Activated CD4-positive, alpha-beta T cell treated with anti-CD3 and anti-CD28 coated beads for 36 hours (primary cell): ENCODE measurements around the gene SNRPN. TPM values are rescaled to one million over a fixed set of nuclear protein-coding genes. Genes with fewer than 3 reads are reported as not detected.
"Not testable (repeated sequence)": the region's sequence is repeated elsewhere in the genome, so short reads cannot be mapped to it uniquely, and the experiment has no call there.

Experiments
- ATAC-seq: fragments of 200-7000 bp; cut with Tn5 transposase; one replicate; pipeline ENCODE4 v1.10.0; 2021; ENCODE audit warnings: mild to moderate bottlenecking, moderate library complexity
- CTCF ChIA-PET: fragments of 350-600 bp; sonication (Branson Sonifier 250); formaldehyde crosslinking; loops from one replicate; lab custom pipeline; 2021; ENCODE audit warnings: antibody characterized with exemption; lab: Charles Lee
- POLR2A ChIA-PET: fragments of 350-600 bp; sonication (Branson Sonifier 250); formaldehyde crosslinking; loops from one replicate; lab custom pipeline; 2021; ENCODE audit warnings: antibody characterized with exemption, inconsistent platforms; lab: Charles Lee
- DNase-seq: peaks from one replicate; pipeline ENCODE4 v3.0.0-alpha.2; 2020
- H3K27ac Mint-ChIP-seq: one replicate; pipeline ENCODE4 v1.8.0; 2021; ENCODE audit warnings: mixed read lengths
- H3K27me3 Mint-ChIP-seq: one replicate; pipeline ENCODE4 v1.8.0; 2021; ENCODE audit warnings: mixed read lengths
- H3K36me3 Mint-ChIP-seq: one replicate; pipeline ENCODE4 v1.8.0; 2021; ENCODE audit warnings: low read depth, mixed read lengths
- H3K4me1 Mint-ChIP-seq: one replicate; pipeline ENCODE4 v1.8.0; 2021; ENCODE audit warnings: mixed read lengths
- H3K4me3 Mint-ChIP-seq: one replicate; pipeline ENCODE4 v1.8.0; 2021; ENCODE audit warnings: mild to moderate bottlenecking, moderate library complexity, mixed read lengths
- H3K9me3 Mint-ChIP-seq: one replicate; pipeline ENCODE4 v1.8.0; 2021; ENCODE audit warnings: low read depth, mixed read lengths
- intact Hi-C, 2 experiments: fragments of 100-400 bp; cut with DNase I in 1 of 2; cut with micrococcal nuclease in 1 of 2; formaldehyde crosslinking; loops; one replicate each; pipeline versions ENCODE4 v1.14.2 to v1.15.1; 2022 to 2024; cut with DNase I, micrococcal nuclease
- total RNA-seq, 2 experiments: library from RNA; stranded (reverse); gene quantifications; one replicate each; pipeline ENCODE4 v1.2.3, GENCODE V29; 2021

Gene SNRPN
- 10 to 100 TPM; 62.2 to 70.3 TPM for total RNA-seq

DNA sequence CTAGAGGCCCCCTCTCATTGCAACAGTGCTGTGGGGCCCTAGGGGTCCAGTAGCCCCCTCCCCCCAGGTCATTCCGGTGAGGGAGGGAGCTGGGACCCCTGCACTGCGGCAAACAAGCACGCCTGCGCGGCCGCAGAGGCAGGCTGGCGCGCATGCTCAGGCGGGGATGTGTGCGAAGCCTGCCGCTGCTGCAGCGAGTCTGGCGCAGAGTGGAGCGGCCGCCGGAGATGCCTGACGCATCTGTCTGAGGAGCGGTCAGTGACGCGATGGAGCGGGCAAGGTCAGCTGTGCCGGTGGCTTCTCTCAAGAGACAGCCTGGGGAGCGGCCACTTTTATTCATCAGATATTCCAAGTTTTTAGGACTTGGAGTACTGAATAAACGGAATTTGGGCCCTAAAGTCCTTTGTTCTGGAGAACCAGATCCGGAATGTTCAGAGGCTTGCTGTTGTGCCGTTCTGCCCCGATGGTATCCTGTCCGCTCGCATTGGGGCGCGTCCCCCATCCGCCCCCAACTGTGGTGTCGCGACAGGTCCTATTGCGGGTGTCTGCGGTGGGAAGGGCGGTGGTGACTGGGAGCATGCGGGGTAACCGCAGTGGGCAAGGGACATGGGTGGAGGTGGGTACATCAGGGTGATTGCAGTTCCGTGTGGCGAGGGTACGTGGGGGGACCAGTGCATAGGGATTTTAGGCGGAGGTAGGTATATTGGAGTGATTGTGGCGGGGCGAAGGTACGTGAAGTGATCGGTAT, at the start of gene SNRPN, which contains the start of gene SNURF:
SNRPN (plus strand) TSS at position 205 of the 748 bp plus-strand sequence. CDS start 19,467 bp downstream, outside the sequence.
SNURF (plus strand) TSS at position 205 of the 748 bp plus-strand sequence; CDS start at position 267, 62 bp downstream.
- no peaks in the 10 kb centered on the region for H3K27me3 Mint-ChIP-seq
- intact Hi-C loops, result loop anchor here in 1 of 2 experiments (5.0 kb wide), 1 partner anchor 1127 kb away; no protein-coding TSS in a partner anchor
- ChIA-PET CTCF (no interaction called here), POLR2A (no interaction called here)
- H3K27ac Mint-ChIP-seq, result peak within 1 kb of the TSS; percentile 94
- H3K36me3 Mint-ChIP-seq, result peaks cover 17% of the 10 kb centered on the region
- peak; percentile 83 for DNase-seq
- peaks cover 10% of the 10 kb centered on the region for H3K9me3 Mint-ChIP-seq
- H3K4me3 Mint-ChIP-seq, result peak within 1 kb of the TSS; percentile 91
- H3K4me1 Mint-ChIP-seq, result peaks cover 9% of the 10 kb centered on the region
- peak; percentile 53 for ATAC-seq

DNA sequence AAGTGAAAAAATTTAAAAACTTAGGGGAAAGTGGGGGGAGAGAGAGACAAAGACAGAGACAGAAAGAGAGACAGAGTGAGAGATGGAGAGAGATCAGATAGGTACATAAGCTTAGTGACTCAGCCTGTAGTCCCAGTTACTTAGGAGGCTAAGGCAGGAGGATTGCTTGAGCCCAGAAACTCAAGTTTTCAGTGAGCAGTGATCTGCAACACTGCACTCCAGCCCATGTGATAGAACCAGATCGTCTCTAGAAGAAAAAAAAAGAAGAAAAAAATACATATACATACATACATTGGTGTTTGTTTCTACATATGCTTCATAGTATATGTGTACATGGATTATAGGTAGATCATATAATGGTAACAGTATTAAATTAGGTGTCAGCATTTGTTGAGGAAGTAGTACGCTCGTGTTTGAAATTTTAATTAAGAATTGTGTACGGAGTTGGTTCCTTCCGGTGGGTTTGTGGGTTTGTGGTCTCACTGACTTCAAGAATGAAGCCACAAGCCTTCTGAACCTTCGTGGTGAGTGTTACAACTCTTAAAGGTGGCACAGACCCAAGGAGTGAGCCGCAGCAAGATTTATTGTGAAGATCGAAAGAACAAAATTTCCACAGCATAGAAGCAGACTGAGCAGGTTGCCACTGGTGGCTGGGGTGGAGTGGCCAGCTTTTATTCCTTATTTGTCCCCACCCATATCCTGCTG, 38.3 kb upstream of the SNRPN start:
- H3K4me1 Mint-ChIP-seq, result peaks cover 3% of the 10 kb centered on the region
- H3K4me3 Mint-ChIP-seq, result no peak overlapping the region
- ChIA-PET POLR2A (no interaction called here), CTCF (no interaction called here)
- no peaks in the 10 kb centered on the region for H3K27me3 Mint-ChIP-seq
- intact Hi-C loops, result no loop called here
- ATAC-seq (no peak), DNase-seq (peak; percentile 4)
- peaks cover 28% of the 10 kb centered on the region for H3K9me3 Mint-ChIP-seq
- H3K27ac Mint-ChIP-seq, result no peak overlapping the region
- H3K36me3 Mint-ChIP-seq, result no peaks in the 10 kb centered on the region

DNA sequence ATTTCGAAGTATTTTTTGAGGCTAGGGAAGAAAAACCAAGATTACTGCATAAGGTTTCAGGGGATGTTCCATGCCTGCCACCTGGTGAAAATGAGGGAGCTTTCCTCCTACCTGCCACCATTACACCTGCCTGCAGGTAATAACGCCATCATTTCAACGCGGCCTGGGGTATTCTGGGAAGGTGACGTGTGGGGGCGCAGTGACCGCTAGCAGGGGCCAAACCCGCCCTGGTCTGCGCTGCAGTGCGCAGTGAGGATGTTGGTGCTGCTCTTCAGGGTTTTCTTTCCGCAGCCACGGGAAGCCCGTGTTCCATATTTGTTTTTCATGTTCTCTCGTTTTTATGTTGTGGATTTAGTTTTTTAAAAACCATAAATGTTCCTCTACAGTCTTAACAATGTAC, 37.4 kb upstream of the SNRPN start:
- DNase-seq, result no peak
- Mint-ChIP-seq H3K36me3 (no peaks in the 10 kb centered on the region), H3K4me1 (peaks cover 3% of the 10 kb centered on the region), H3K9me3 (peaks cover 25% of the 10 kb centered on the region), H3K27me3 (no peaks in the 10 kb centered on the region), H3K27ac (no peak overlapping the region), H3K4me3 (no peak overlapping the region)
- ChIA-PET POLR2A (no interaction called here), CTCF (no interaction called here)
- ATAC-seq, result no peak
- intact Hi-C loops, result no loop called here

- Mint-ChIP-seq H3K27ac (no peak overlapping the region), H3K36me3 (no peaks in the 10 kb centered on the region), H3K9me3 (peaks cover 20% of the 10 kb centered on the region), H3K27me3 (no peaks in the 10 kb centered on the region), H3K4me3 (no peak overlapping the region), H3K4me1 (peaks cover 3% of the 10 kb centered on the region)
- DNase-seq (no peak), ATAC-seq (no peak)
- intact Hi-C loops, result no loop called here
- ChIA-PET CTCF (no interaction called here), POLR2A (no interaction called here)
These were observed 35.3 kb upstream of the SNRPN start for GRCh38 chr15:24919446-24919845.

- H3K4me1 Mint-ChIP-seq, CTCF ChIA-PET, intact Hi-C loops, H3K4me3 Mint-ChIP-seq, H3K27me3 Mint-ChIP-seq, DNase-seq, ATAC-seq, H3K27ac Mint-ChIP-seq, H3K36me3 Mint-ChIP-seq, POLR2A ChIA-PET: not testable (repeated sequence)
- H3K9me3 Mint-ChIP-seq, result peaks cover 11% of the 10 kb centered on the region
These were observed 32.0 kb upstream of the SNRPN start for GRCh38 chr15:24922781-24923180.

- ChIA-PET CTCF (no interaction called here), POLR2A (no interaction called here)
- H3K9me3 Mint-ChIP-seq, result peaks cover 17% of the 10 kb centered on the region
These were observed 30.6 kb upstream of the SNRPN start for GRCh38 chr15:24924153-24924552.

GRCh38 chr15:24924621-24925020, 30.2 kb upstream of the SNRPN start:
- ChIA-PET POLR2A (no interaction called here), CTCF (no interaction called here)
- H3K4me3 Mint-ChIP-seq, result no peak overlapping the region
- no peaks in the 10 kb centered on the region for H3K36me3 Mint-ChIP-seq
- no peaks in the 10 kb centered on the region for H3K4me1 Mint-ChIP-seq
- intact Hi-C loops, result no loop called here
- no peak overlapping the region for H3K27ac Mint-ChIP-seq
- no peak for ATAC-seq
- peaks cover 2% of the 10 kb centered on the region for H3K27me3 Mint-ChIP-seq
- no peak for DNase-seq
- H3K9me3 Mint-ChIP-seq, result peaks cover 18% of the 10 kb centered on the region

More at GRCh38 chr15:24924153-24924552, 30.6 kb upstream of the SNRPN start:
- no peaks in the 10 kb centered on the region for H3K36me3 Mint-ChIP-seq
- DNase-seq, result no peak
- no peak for ATAC-seq
- no peak overlapping the region for H3K27ac Mint-ChIP-seq
- H3K4me1 Mint-ChIP-seq, result no peaks in the 10 kb centered on the region
- intact Hi-C loops, result no loop called here
- H3K27me3 Mint-ChIP-seq, result peaks cover under 1% of the 10 kb centered on the region
- no peak overlapping the region for H3K4me3 Mint-ChIP-seq

- H3K27ac Mint-ChIP-seq, DNase-seq, ATAC-seq, POLR2A ChIA-PET, H3K4me1 Mint-ChIP-seq, H3K36me3 Mint-ChIP-seq, CTCF ChIA-PET, H3K4me3 Mint-ChIP-seq, intact Hi-C loops, H3K27me3 Mint-ChIP-seq: not testable (repeated sequence)
- peaks cover 23% of the 10 kb centered on the region for H3K9me3 Mint-ChIP-seq
These were observed 22.7 kb upstream of the SNRPN start for GRCh38 chr15:24931874-24932732.

- no peaks in the 10 kb centered on the region for H3K4me1 Mint-ChIP-seq
- intact Hi-C loops, result no loop called here
- H3K27me3 Mint-ChIP-seq, result peaks cover 2% of the 10 kb centered on the region
- peaks cover 19% of the 10 kb centered on the region for H3K9me3 Mint-ChIP-seq
- peaks cover 2% of the 10 kb centered on the region for H3K36me3 Mint-ChIP-seq
- no peak overlapping the region for H3K27ac Mint-ChIP-seq
- DNase-seq (no peak), ATAC-seq (no peak)
- POLR2A ChIA-PET, result no interaction called here
- no peak overlapping the region for H3K4me3 Mint-ChIP-seq
- CTCF ChIA-PET, result no interaction called here
These were observed 21.1 kb upstream of the SNRPN start for GRCh38 chr15:24933716-24934115.

DNA sequence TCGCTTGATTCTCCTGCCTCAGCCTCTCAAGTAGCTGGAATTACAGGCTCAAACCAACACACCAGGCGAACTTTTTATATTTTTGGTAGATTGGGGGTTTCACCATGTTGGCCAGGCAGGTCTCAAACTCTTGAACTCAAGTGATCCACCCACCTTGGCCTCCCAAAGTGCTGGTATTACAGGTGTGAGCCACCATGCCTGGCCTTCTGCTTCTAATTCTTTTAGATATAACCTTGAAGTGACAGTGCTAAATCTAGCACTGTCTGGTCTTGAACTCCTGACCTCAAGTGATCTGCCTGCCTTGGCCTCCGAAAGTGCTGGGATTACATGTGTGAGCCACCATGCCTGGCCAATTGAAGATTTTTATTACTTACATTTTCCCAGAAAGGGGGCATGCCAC, 16.6 kb upstream of the SNRPN start:
- intact Hi-C loops, POLR2A ChIA-PET, ATAC-seq, H3K4me1 Mint-ChIP-seq, H3K36me3 Mint-ChIP-seq, DNase-seq, CTCF ChIA-PET, H3K4me3 Mint-ChIP-seq, H3K27me3 Mint-ChIP-seq, H3K27ac Mint-ChIP-seq: not testable (repeated sequence)
- H3K9me3 Mint-ChIP-seq, result peaks cover 21% of the 10 kb centered on the region

- no peaks in the 10 kb centered on the region for H3K36me3 Mint-ChIP-seq
- no peak overlapping the region for H3K27ac Mint-ChIP-seq
- intact Hi-C loops, result no loop called here
- no peaks in the 10 kb centered on the region for H3K4me1 Mint-ChIP-seq
- ChIA-PET POLR2A (no interaction called here), CTCF (interaction anchor here (1.1 kb wide), 1 partner anchor 13 kb away, joined by 3 read pairs; no protein-coding TSS in a partner anchor)
- no peak overlapping the region for H3K4me3 Mint-ChIP-seq
- no peak for DNase-seq
- H3K27me3 Mint-ChIP-seq, result no peaks in the 10 kb centered on the region
- H3K9me3 Mint-ChIP-seq, result peaks cover 16% of the 10 kb centered on the region
- no peak for ATAC-seq
These were observed 14.6 kb upstream of the SNRPN start for GRCh38 chr15:24940236-24940635.
